Measurements from ENCODE around the gene TLK2.
"Not testable (repeated sequence)": the region's sequence is repeated elsewhere in the genome, so short reads cannot be mapped to it uniquely, and the experiment has no call there.

GRCh38 chr17:62458483-62458882 lies 20.1 kb upstream of the TLK2 start:
- TF ChIP-seq CTCF, EP300, POLR2A (IDR thresholded peaks at IDR 0.05): not testable (repeated sequence)

Data from sigmoid colon (tissue), 4 donors.